OCI-M2 (cell line): ENCODE measurements around the gene MVK.

Experiments
- DNase-seq: peaks from one replicate; lab custom pipeline; 2025; ENCODE audit not compliant: unreplicated experiment; lab: John Stamatoyannopoulos, UW

The MVK gene

DNA sequence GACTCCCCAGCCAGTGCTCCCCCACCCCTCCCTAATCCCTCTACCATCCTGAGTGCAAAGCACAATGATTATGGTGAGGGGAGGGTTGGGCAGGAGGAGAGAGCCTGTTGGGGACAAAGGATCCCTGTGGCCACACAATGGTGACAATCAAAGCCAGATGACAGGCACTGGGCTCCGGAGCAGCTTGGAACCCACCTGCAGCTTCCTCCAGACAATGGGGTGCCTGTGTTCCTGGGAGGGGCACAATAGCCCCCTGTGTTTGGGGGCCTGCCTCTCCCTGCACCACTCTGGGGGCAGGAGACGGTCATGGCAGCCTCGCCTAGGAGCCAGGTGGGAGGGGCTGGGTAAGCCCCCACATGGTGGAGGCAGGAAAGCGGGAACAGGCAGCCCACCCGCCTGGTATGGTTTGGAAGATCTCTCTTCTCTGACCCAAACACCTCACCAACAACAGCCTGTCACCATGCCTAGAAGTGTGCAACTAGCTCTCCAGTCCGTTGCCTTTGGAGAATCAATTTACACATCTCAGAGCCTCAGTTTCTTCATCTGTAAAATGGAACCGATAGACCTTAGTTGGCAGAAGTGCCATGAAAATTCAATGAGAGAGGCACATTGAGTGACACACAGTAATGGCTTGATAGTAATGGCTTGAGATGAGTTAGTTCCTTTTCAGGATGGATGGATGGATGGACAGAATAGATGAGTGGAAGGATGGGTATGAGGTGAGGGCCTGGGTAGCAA lies 53.0 kb downstream of the MVK start:
- no peak for DNase-seq

DNA sequence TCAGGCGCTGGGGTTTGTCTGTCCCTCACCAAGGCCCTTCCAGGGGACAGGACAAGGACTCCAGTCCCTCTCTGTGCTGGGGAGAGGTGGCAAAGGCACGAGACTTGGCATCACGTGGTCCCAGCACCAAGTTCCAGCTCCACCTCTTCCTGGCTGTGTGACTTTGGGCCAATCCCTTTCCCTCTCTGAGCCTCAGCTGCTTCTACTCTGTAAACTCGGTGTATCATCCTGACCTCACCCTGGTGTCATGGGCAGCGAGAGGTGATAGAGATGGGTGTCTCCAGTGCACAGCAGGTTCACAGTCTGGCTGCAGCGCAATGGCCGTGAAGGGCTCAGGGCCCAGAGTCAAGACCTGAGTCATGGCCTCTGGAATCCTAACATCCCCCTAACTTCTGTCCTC lies 54.0 kb downstream of the MVK start:
- DNase-seq: no peak

DNA sequence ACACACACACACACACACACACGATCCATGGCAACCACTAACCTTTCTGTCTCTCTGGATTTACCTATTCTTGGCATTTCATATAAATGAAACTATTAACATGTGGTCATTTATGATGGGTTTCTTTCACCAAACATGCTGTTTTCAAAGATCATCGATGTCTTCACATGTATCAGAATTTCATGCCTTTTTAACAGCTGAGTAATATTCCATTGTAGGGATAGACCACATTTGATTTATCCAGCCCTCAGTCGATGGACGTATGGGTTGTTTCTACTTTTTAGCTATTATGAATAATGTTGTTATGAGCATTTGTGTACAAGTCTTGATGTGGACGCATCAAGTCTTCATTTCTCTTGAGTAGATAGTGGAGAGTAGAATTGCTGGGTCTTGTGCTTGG lies 56.5 kb downstream of the MVK start:
- no peak for DNase-seq

DNA sequence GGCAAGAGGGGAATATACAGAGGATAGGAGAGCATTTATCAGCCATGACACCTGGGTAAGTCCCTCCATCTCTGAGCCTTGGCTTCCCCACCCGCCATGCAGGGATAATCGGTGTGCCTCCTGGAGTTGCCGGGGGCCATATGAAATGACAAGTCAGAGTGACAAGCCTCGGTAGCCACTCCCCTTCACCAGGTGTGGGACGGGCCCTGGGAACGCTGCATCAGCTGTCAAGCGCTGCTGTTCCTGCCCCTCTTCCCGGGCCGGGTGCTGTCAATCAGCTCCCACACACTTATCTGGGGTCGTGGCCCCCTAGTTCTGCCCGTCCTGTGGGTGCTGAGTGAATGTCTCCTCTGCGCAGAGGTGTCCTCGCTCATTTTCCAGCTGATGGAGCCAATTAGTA lies 57.2 kb downstream of the MVK start:
- DNase-seq: no peak

DNA sequence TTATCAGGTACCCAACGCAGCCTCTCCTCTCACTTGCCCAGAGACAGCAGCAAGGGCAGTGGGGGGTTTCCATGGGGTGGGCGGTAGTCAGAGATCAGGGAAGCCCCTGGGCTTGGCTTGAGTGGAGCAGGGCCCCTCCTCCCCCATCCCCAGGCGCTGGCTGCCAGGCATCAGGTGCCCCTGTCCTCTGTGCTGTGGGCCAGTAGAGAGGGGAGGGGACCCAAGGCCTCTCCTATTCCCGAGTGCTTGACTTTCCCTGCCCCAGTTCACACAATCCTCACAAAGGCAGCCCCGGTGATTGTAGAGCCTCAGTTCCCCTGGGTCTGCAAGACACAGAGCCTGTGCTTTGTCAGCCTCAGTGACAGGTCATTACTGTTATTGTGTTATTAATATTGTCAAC lies 57.7 kb downstream of the MVK start:
- no peak for DNase-seq

DNA sequence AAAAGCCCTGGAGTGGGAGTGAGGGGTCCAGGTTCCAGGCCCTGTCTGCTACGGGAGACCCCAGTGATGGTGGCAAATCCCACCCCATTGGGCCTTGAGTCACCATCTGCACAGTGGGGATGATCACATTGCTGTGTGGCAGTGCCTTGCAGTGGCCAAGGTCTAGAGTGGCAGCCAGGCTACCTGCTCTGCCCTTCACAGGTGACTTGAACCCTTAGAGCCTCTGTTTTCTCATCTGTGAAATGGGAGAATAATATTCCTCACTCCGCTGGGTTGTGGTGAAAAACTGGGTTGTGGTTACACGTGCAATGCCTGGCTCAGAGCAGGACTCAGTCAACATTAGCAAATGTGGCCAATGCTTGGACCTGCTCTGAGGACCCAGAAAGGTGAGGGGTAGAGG lies 58.2 kb downstream of the MVK start:
- no peak for DNase-seq

DNA sequence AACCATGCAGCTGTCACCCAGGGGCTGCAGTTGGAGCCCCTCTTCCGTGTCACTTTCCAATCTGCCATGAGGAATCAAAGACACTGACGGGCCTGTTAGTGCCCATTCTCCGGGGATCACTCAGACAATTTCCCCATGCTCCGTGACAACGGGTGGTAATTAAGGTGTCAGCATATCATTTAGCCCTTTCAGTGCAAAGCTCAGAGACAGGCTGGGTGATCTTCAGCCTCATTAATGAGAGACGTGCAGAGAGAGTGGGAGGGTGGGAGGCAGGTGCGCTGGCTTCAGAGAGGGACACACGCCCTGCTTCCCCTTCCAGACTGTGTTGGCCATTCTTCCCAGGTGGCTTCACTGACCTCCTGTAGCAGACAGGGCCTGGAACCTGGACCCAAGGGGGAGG lies 58.7 kb downstream of the MVK start:
- DNase-seq: no peak

DNA sequence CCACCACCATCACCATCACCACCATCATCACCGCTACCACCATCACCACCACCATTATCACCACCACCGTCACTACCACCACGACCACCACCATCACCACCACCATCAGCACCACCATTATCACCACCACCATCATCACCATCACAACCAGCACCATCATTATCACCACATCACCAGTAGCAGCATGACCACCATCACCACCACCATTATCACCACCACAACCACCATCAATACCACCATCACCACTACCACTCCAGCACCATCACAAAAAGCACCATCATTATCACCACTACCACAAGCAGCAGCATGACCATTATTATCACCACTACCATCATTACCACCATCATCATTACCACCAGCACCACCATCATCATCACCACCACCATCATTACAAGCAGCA lies 62.1 kb downstream of the MVK start:
- DNase-seq: no peak

DNA sequence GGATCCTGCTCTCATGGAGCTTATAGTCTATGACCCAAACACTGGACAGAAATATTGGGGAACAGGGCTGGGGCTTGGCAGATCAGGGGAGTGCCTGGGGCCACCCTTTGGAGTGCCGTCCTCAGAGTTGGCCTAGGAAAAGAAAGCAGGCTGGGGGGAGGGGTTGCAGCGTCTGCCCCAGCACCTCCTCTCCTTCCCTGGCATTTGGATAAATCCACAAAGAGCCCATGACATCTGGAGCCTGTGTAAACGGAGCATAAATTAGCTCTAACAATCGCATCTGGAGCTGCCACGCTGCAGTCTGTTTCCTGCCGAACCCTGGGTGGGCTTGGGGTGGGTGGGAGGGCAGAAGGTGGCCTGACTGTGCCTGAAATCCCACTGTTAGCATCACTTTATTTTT lies 63.8 kb downstream of the MVK start:
- no peak for DNase-seq

DNA sequence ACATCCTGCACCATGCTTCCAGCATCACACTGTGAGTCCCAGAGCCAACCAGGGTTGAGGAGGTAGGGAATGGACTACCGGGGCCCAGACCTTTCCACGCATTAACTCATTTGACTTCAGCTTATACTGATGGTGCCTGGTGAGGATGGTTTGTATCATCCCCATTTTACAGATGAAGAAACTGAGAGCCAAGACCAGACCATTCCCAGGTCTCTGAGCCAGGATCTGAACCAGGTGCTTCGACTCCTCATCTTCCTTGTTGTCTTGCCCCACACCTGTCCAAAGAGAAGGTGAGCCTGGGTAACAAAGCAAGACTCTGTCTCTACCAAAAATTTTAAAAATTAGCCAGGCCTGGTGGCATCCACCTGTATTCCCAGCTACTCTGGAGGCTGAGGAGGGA lies 64.4 kb downstream of the MVK start:
- no peak for DNase-seq

DNA sequence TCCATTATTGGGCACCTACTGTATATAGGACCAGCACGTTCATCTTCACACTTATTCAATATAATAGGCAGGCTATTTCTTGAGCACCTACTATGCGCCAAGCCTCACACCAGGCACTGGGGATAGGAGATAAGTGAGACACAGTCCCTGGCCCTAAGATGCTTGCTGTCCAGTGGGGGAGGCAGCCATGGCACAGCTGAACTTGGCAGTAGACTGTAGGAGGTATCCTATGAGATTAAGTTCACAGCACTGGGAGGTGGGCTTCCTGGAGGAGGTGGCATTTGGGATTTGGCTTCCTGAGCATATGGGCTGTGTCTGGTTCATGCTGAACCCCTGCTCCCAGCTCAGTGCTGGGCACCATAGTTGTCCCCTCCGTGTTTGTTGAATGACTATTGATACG lies 65.1 kb downstream of the MVK start:
- no peak for DNase-seq

DNA sequence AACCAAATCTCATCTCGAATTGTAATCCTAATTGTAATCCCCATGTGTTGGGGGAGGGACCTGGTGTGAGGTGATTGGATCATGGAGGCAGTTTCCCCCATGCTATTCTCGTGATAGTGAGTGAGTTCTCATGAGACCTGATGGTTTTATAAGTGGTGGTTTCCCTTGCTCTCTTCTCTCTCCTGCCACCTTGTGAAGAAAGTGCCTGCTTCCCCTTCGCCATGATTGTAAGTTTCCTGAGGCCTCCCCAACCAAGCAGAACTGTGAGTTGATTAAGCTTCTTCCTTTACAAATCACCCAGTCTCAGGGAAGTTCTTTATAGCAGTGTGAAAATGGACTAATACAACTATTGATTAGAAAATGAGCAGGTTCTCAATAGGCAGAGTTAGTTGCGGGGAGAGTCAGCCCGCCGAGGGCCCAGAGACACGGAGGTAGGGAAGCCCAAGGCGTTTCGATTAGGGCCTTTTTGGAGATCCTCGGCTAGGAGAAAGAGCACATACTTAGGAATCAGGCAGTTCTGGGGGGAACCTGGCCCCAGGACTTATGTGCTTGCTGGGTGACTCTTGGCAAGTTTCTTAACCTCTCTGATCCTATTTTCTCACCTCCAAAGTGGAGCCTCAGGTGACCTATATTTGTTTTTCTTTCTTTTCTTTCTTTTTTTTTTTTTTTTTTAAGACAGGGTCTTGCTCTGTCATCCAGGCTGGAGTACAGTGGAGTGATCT lies 65.7 kb downstream of the MVK start:
- no peak for DNase-seq

DNA sequence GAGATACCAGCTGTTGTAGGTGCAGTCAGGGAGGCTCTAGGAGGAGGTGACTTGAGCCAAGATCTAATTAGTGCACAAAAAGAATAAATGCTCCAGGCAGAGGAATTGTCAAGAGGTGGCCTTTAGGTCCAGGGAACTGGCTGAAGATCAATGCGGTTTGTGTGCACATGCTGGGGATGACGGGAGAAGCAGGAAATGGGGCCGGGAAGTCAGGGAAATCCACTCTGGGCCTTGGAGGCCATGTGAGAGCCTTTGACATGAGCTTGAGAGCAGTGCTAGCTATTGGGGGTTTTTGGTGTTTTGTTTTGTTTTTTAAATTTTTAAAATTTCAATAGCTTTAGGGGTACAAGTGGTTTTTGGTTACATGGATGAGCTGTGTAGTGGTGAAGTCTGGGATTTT lies 67.4 kb downstream of the MVK start:
- DNase-seq: no peak

DNA sequence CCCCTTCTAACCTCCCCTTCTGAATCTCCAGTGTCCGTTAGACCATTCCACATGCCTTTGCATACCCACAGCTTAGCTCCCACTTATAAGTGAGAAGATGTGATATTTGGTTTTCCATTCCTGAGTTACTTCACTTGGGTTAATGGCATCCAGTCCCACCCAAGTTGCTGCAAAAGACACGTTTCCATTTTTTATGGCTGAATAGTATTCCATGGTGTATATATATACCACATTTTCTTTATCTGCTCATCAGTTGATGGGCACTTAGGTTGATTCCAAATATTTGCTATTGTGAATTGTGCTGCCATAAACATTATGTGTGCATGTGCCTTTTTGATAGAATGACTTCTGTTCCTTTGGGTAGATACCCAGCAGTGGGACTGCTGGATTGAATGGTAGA lies 67.8 kb downstream of the MVK start:
- DNase-seq: no peak

DNA sequence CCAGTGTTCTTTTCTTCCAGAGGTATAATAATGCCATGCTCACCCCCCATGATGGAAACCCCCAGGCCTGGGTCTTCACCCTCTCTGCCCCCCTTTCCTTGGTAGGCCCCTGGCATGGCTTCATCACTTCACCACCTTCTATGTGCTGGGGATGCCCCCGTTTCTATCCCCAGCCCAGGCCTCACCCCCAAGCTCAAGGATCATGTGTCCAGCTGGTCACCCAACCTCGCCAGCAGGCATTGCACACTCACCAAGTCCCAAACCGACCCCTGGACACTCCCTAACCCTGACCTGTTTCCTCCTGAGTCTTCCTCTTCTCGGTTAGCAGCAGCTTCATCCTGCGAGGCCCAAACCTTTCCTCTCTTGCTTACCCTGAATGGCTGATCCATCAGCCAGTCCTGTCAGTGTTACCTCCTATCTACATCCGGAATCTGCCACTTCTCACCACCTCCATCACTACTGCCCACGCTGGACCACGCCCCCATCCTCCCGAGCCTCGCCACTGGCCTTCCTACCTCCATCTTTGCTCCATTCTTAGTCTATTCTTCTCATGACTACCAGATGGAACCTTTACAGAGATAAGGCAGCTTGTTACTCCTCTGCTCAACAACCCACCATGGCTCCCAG lies 69.0 kb downstream of the MVK start:
- no peak for DNase-seq

DNA sequence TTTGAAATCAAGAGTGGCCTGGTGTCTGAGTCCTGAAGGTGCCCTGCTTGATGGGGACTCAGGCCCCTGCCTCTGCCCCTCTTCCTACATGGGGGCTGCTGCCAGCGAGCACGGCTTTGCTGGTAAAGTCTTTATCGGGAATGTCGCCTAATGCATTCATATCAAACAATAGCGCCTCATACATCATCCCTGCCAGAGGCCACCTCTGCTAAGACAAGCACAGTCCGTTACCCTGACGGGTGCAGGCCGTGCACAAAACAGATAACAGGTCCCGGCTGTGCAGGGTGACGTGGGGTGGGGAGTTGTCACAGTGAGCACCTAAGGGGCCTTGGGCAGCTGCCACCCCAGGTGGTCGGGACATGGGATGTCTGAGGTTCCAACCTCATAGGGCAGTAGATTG lies 71.6 kb downstream of the MVK start:
- no peak for DNase-seq

DNA sequence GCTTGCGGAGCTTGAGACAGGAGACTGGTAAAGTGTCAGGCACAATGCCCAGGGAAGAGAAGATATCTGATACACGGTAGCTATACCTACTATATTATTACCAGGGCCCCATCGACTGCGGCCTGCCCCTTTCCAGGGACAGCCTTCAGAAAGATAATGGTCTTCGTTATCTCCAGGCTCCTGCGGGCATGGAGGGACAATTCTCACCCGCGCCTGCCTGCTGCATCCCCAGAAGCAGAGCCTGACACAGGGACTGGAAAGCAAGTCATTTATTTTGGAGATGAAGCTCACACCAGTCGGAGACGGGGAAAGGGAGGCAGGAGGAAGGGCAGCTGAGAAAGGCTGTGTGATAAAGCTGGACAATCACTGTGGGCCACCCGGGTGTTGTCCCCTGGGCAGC lies 72.1 kb downstream of the MVK start:
- no peak for DNase-seq
